ENCODE data around the gene ARPC1A.
"Not testable (repeated sequence)": the region's sequence is repeated elsewhere in the genome, so short reads cannot be mapped to it uniquely, and the experiment has no call there.

Gene ARPC1A

GRCh38 chr7:99322659-99323058 lies 3.0 kb upstream of the ARPC1A start:
- DNase-seq (ENCODE audit: low spot score), result not testable (repeated sequence)

- no peak for DNase-seq (ENCODE audit: low spot score)
These were observed 1.1 kb upstream of the ARPC1A start for GRCh38 chr7:99324559-99324958.

GRCh38 chr7:99325001-99325493 lies 651 bp upstream of the ARPC1A start:
- DNase-seq (ENCODE audit: low spot score), result no peak

GRCh38 chr7:99326408-99326782 lies 697 bp downstream of the ARPC1A start:
- DNase-seq (ENCODE audit: low spot score), result no peak

- DNase-seq (ENCODE audit: low spot score), result peak; percentile 24
These were observed 4.7 kb downstream of the ARPC1A start for GRCh38 chr7:99330314-99330961.

GRCh38 chr7:99331002-99331401 lies 5.3 kb downstream of the ARPC1A start:
- no peak for DNase-seq (ENCODE audit: low spot score)

GRCh38 chr7:99339595-99339994 lies 13.9 kb downstream of the ARPC1A start:
- DNase-seq (ENCODE audit: low spot score), result no peak

- DNase-seq (ENCODE audit: low spot score), result no peak
These were observed 15.0 kb downstream of the ARPC1A start for GRCh38 chr7:99340659-99341058.

- DNase-seq (ENCODE audit: low spot score), result no peak
These were observed 18.5 kb downstream of the ARPC1A start for GRCh38 chr7:99344061-99344647.

GRCh38 chr7:99350641-99351040 lies 24.9 kb downstream of the ARPC1A start:
- DNase-seq (ENCODE audit: low spot score), result not testable (repeated sequence)

- no peak for DNase-seq (ENCODE audit: low spot score)
These were observed 26.5 kb downstream of the ARPC1A start for GRCh38 chr7:99352247-99352646.

GRCh38 chr7:99355098-99355497 lies 29.4 kb downstream of the ARPC1A start:
- DNase-seq (ENCODE audit: low spot score), result no peak

- no peak for DNase-seq (ENCODE audit: low spot score)
These were observed 32.2 kb downstream of the ARPC1A start for GRCh38 chr7:99357701-99358490.

GRCh38 chr7:99358521-99358920 lies 32.8 kb downstream of the ARPC1A start:
- not testable (repeated sequence) for DNase-seq (ENCODE audit: low spot score)

GRCh38 chr7:99359465-99360154 lies 33.9 kb downstream of the ARPC1A start:
- no peak for DNase-seq (ENCODE audit: low spot score)

GRCh38 chr7:99362801-99363200 lies 37.1 kb downstream of the ARPC1A start:
- DNase-seq (ENCODE audit: low spot score), result no peak

- no peak for DNase-seq (ENCODE audit: low spot score)
These were observed 37.6 kb downstream of the ARPC1A start for GRCh38 chr7:99363286-99363685.

GRCh38 chr7:99365318-99366141 lies 39.8 kb downstream of the ARPC1A start:
- peak; percentile 65 for DNase-seq (ENCODE audit: low spot score)

- DNase-seq (ENCODE audit: low spot score), result no peak
These were observed 40.9 kb downstream of the ARPC1A start for GRCh38 chr7:99366646-99367045.

GRCh38 chr7:99368750-99369389 lies 43.2 kb downstream of the ARPC1A start:
- DNase-seq (ENCODE audit: low spot score), result no peak

- DNase-seq (ENCODE audit: low spot score), result no peak
These were observed 44.2 kb downstream of the ARPC1A start for GRCh38 chr7:99369767-99370391.

Measured in CD4-positive, alpha-beta T cell treated with Interleukin-15 for 4 hours (primary cell).